ENCODE results near the gene AOC1.

DNA sequence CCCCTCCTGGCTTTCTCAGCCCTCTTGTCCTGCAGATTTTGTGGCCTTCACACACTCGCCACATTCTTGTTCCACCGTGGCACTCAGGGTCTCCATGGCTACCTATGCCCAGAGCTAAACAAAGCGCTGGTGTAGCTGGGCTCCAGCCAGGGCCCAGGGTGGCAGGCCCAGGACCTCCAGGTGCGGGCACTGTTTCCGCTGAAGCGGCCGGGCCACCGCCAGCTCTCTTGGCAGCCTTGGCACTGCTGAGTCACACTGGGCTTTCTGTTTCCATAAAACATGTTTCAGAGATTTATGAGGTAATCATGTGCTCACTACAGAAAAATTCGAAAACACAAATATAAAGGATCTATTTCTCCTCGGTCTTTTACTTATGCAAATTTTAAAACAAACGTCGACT, 51.3 kb downstream of the AOC1 start:
- TF ChIP-seq, protein P1, sequence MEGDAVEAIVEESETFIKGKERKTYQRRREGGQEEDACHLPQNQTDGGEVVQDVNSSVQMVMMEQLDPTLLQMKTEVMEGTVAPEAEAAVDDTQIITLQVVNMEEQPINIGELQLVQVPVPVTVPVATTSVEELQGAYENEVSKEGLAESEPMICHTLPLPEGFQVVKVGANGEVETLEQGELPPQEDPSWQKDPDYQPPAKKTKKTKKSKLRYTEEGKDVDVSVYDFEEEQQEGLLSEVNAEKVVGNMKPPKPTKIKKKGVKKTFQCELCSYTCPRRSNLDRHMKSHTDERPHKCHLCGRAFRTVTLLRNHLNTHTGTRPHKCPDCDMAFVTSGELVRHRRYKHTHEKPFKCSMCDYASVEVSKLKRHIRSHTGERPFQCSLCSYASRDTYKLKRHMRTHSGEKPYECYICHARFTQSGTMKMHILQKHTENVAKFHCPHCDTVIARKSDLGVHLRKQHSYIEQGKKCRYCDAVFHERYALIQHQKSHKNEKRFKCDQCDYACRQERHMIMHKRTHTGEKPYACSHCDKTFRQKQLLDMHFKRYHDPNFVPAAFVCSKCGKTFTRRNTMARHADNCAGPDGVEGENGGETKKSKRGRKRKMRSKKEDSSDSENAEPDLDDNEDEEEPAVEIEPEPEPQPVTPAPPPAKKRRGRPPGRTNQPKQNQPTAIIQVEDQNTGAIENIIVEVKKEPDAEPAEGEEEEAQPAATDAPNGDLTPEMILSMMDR (IDR thresholded peaks at IDR 0.05; ENCODE audit: low read length), result no peak
- TF ChIP-seq EZH2 (IDR thresholded peaks at IDR 0.05; ENCODE audit: borderline replicate concordance, low read length), result no peak
